Non-pigmented ciliary epithelial cell (primary cell): ENCODE measurements around the gene PCYT2.

Source experiments
- DNase-seq: peaks from one replicate; pipeline ENCODE4 v3.0.0-alpha.2; 2010; ENCODE audit warnings: low read depth

The PCYT2 gene

GRCh38 chr17:81869221-81870130 is 41.7 kb downstream of the PCYT2 start:
- no peak for DNase-seq

GRCh38 chr17:81868674-81869220 is 42.5 kb downstream of the PCYT2 start:
- DNase-seq: no peak

- DNase-seq: no peak
Measured at GRCh38 chr17:81867991-81868673, 43.1 kb downstream of the PCYT2 start.

GRCh38 chr17:81867170-81867990 is 43.8 kb downstream of the PCYT2 start:
- DNase-seq: no peak

- DNase-seq: no peak
Measured at GRCh38 chr17:81866440-81867169, 44.6 kb downstream of the PCYT2 start.

- DNase-seq: no peak
Measured at GRCh38 chr17:81865733-81866439, 45.3 kb downstream of the PCYT2 start.

GRCh38 chr17:81865358-81865732 is 45.9 kb downstream of the PCYT2 start:
- no peak for DNase-seq

GRCh38 chr17:81863833-81864768 is 47.1 kb downstream of the PCYT2 start:
- DNase-seq: no peak

GRCh38 chr17:81863123-81863675 is 48.0 kb downstream of the PCYT2 start:
- no peak for DNase-seq

GRCh38 chr17:81860756-81861568 is 50.2 kb downstream of the PCYT2 start:
- peak; percentile 100 for DNase-seq

- DNase-seq: no peak
Measured at GRCh38 chr17:81859906-81860755, 51.1 kb downstream of the PCYT2 start, which contains the start of gene P4HB. P4HB (minus strand) TSS chr17:81860535; CDS start chr17:81860471, 64 bp downstream.

GRCh38 chr17:81858967-81859905 is 52.0 kb downstream of the PCYT2 start:
- DNase-seq: no peak

GRCh38 chr17:81858170-81858966 is 52.8 kb downstream of the PCYT2 start:
- DNase-seq: no peak

GRCh38 chr17:81854974-81855774 is 56.0 kb downstream of the PCYT2 start:
- no peak for DNase-seq

GRCh38 chr17:81852237-81852636 is 59.0 kb downstream of the PCYT2 start:
- DNase-seq: no peak
